Bone marrow (tissue), 2 donors: ENCODE data around the gene NPEPL1.

ENCODE experiments used
- DNase-seq, 2 donors: peaks; one replicate each; lab custom pipeline; 2025; lab: John Stamatoyannopoulos, UW

The NPEPL1 gene

DNA sequence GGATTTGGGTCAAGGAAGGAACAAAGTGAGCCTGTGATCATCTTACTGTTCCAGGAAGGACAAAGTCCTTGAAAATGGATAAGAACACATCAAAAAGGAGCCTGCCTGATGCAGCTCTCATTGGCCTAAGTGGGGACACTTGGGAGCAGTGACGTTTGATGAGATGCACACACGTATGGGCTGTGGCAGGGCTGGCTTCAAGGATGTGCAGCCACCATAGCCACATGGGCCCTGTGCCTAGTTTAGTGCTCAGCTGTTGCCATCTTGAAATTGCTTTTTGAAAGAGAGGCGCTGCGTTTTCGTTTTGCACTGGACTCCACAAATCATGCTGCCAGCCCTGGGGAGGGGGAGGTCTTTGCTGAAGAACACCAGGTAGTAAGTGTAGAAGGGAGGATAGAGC, 6.6 kb upstream of the NPEPL1 start:
- no peak for DNase-seq

- no peak for DNase-seq
These were observed 4.2 kb upstream of the NPEPL1 start for GRCh38 chr20:58688414-58688813.

- DNase-seq, result no peak
These were observed 3.8 kb upstream of the NPEPL1 start for GRCh38 chr20:58688840-58689239.

- DNase-seq, result no peak
These were observed 2.0 kb upstream of the NPEPL1 start for GRCh38 chr20:58690396-58691135.

GRCh38 chr20:58691773-58692578, 624 bp upstream of the NPEPL1 start:
- DNase-seq, result peak in 1 of 2 donors; percentile 57

DNA sequence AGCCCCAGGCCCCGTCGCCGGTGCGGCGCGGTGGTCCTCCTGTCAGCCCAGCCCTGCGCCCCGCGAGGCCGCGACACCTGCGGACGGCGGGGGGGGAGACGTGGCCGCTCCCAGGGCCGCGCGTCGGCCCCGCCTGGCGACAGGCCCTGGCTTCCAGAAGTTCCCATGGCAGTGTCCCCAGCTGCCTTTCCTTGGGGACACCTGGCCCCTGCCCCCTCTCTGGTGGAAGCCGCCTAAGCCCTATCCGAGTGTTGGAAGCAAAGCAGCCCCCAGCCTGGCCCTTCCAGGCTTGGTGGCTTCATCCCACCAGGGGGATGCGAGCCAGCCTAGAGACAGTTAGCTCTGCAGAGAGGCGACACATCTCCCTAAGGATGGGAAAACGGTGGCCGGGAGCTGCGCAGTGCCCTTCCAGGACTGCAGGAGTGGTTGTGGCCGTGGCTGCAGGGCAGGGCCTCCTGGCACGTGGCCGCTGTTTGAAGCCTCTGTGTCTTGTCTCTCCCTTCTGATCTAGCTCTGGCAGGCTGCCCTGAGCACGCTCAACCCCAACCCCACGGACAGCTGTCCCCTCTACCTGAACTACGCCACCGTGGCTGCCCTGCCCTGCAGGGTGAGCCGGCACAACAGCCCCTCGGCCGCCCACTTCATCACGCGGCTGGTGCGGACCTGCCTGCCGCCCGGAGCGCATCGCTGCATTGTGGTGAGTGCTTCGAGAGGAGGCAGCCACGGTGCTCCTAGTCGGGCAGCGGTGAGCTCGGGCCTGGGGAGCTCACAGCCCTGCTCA, 816 bp downstream of the NPEPL1 start:
- peak in 1 of 2 donors; percentile 10 for DNase-seq

DNA sequence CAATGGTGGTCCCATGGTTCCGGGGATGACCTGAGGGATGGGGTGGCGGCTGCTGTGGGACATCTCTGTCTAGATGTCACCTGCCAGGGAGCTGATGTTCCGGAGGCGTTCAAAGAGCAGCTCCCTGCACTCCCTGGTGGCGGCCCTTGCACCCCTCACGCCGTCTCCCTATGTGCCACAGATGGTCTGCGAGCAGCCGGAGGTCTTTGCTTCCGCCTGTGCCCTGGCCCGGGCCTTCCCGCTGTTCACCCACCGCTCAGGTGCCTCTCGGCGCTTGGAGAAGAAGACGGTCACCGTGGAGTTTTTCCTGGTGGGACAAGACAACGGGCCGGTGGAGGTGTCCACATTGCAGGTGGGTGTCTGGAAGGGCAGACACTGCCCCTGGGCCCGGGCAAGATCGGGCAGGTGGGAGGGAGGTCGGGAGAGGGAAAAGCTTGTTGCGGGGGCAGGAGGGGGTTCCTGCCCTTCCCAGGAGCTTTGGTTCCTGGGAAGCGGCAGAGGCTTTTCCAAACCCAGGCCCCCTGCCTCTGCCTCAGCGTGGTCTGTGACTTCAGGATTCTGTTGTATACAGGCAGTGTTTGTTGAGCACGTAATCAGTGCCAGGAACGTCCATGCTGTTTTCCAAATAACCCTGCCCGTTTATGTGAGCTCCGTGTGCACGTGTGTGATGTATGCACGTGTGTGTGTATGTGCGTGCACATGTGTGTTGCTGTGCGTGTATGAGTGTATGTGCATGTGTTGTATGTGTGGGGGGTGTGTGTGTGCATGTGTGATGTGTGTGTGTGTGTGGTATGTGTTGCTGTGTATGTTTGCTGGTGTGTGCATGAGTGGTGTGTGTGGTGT, 1.9 kb downstream of the NPEPL1 start:
- no peak for DNase-seq

DNA sequence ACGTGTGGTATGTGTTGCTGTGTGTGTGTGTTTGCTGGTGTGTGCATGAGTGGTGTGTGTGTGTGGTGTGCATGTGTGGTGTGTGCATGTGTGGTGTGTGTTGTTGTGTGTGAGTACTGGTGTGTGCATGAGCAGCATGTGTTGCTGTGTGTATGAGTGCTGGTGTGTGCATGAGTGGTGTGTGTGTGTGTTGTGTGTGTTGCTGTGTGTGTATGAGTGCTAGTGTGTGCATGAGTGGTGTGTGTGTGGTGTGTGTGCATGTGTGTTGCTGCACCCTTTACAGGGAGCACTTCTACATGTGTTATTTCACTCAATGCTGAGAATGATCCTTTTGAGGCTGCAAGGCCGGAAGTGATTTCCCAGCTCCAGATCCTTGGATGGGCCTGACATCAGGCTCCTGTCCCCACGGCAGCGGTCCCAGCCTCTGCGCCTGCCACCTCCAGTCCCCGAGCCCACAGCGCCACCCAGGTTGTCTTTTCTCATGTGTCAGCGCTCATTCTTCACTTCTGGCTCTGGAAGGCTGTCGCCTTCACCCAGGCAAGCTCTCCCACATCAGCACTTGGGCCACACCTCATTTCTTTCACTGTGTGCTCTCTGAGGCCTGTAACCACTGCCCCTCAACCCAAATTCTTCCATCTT, 2.6 kb downstream of the NPEPL1 start:
- no peak for DNase-seq

DNA sequence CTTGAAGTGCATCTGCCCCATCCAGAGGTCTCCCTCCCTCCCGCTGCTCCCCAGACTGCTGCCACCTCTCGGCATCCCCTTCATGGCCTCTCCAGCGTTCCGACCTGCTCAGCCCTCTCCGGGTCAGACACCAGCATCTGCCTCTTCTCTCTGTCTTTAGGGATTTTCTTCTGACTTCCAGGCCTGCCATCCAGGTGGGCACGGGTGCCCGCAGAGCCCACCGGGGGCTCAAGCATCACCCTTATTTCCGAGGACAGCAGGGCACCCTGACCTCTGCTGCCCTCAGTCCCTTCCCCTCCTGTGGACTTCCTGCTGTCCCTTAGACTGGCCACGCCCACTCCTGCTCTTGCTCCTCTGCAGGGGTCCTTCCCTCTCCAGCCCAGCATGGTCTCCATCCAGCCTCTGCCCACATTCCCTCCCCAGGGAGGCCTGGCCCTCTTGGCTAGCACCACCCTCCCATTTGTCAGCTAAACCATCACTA, 3.3 kb downstream of the NPEPL1 start:
- DNase-seq, result no peak

GRCh38 chr20:58696411-58696961, 3.9 kb downstream of the NPEPL1 start:
- DNase-seq, result no peak

GRCh38 chr20:58697201-58697866, 4.7 kb downstream of the NPEPL1 start:
- DNase-seq, result no peak

GRCh38 chr20:58697867-58698703, 5.5 kb downstream of the NPEPL1 start:
- DNase-seq, result no peak

DNA sequence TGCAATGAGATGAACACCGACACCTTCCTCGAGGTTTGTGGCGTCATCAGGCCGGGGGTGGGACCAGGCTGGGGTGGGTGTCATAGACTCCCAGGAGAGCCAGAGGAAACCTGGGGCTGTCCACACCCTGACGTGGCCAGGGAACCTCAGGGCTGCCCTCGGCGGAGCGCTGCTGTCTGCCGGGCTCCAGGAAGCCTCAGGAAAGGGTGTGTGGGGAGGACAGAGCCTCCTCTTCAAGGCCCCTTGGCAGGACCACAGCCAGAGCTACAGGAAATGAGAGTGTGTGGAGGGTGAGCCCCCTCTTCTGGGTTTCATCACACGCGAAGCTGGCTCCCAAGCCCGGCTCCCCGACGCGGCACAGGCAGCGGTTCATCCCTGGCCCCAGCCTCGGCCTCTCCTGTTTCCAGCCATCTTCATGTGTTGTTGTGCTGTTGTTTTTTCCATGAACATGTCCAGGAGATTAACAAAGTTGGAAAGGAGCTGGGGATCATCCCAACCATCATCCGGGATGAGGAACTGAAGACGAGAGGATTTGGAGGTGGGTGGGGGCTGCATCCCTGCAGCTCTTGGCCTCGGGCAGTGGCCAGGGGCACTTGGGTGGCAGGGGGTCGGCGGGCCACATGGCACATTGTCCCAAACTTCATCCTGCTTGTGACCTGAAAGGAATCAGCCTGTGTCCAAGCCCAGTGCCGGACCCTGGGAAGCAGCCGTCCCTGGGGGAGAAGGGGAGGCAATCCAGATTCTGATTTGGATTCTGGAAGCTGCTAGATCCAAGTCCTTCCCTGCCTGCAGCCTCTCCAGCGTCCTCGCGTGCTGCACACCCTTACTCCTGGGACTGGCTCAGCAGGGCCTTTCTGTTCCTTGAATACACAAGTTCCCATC, 6.4 kb downstream of the NPEPL1 start:
- no peak for DNase-seq

DNA sequence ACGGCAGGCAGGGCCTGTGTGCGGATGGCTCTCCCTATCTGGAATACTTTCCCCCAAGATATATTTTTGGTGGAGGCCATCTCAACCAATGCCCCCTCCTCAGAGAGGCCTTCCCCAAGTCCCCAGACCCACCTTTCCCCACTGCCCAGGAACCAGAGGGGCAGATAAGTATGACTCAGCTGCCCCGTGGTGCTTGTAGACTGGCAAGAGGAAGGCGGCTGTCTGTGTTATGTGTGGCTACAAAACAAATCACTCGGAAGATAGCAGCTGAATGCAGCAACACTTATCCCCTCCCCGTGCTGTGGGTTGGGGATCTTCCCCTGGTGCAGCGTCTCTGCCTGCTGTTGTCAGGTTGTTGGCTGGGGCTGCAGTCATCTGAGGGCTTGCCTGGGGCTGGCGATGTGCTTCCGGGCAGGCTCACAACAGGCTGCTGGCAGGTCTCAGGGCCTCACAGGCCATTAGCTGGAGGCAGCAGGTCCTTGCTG, 7.1 kb downstream of the NPEPL1 start:
- no peak for DNase-seq

GRCh38 chr20:58700121-58700821, 7.7 kb downstream of the NPEPL1 start:
- DNase-seq, result no peak

DNA sequence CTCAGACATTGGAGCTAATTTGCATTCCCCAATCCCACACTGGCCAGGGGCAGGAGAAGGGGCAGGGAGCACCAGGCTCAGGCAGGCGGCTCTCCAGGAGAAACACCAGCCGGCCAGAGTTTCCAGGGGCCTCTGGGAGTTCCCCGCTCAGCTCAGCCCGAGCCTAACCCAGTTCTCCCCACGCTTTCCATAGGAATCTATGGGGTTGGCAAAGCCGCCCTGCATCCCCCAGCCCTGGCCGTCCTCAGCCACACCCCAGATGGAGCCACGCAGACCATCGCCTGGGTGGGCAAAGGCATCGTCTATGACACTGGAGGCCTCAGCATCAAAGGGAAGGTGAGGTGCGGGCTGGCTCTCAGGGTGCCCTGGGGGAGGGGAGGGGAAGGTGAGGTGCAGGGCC, 8.2 kb downstream of the NPEPL1 start:
- no peak for DNase-seq

DNA sequence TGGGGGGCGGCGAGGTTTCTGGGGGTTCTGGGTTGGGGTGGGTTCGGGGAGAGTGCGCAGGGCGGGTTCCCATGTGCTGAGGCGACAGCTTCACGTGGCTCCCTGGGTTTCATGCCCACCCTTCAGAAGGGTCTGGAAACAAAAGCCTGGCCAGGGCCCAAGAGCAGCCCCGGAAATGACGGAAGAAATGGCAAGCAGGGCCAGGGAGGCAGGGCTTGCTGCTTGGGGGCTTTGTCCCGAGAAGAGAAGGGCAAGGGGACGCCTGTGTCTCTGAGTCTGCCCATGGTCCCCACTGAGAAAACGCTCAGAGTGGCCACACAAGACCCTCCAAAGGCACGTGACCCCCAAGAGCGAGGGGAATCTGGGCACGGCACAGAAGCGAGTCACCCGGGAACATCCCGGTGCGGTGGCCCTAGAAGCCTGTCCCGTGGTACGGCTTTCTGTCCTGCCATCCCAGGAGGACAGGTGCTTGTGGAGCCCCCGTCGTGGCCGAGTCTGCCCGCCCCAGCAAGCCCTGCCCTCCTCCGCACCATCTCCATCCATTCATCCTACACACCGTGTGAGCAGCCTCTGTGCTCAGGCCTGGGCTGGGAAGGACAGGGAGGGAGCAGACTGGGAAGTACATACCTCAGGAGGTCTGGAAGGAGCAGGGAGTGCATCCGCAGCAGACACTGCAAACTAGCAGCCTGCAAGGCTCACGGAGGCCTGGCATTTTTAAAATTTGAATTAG, 9.0 kb downstream of the NPEPL1 start:
- DNase-seq, result no peak
